ENCODE measurements around the gene ENTPD8. TPM values are rescaled to one million over a fixed set of nuclear protein-coding genes. Genes with fewer than 3 reads are reported as not detected.
A peak's percentile ranks its signal among the peaks of the same experiment; 100 is the strongest.

The ENTPD8 gene
- total RNA-seq, 1 donor from 2014 or later = not detected

DNA sequence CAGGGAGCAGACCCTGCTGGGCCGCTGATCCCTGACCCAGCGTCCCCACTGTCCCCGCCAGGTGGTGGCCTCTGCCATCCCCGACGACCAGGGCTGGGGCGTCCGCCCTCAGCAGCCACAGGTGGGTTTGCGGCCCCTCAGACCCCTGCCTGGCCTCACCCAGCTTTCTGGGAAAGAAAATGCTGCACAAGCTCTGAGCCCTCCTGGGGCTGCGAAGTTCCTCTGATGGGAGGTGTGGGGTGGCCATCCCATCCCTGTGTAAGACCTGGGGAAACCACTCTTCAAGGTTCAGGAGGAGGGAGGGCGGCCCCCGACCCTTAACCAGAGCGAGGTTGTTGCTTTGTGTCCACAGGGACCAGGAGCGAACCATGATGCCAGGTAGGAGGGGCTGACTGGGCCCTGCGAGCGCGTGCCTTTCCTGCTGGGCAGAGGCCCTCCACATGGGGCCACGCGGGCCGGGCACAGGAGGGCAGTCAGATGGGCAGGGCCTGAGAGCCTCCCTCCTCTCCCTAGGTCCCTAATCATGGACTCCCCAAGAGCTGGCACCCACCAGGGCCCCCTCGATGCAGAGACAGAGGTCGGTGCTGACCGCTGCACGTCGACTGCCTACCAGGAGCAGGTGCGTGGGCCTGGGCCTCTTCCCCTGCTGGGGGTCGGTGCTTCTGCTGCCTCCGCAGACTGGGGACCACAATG lies 10.3 kb downstream of the ENTPD8 start:
- intact Hi-C loops (cut with micrococcal nuclease) = no loop called here
- no peak overlapping the region for H3K4me3 Mint-ChIP-seq
- H3K36me3 Mint-ChIP-seq (ENCODE audit: low read depth) = no peaks in the 10 kb centered on the region
- H3K27me3 Mint-ChIP-seq = no peaks in the 10 kb centered on the region
- no peak overlapping the region for H3K27ac Mint-ChIP-seq
- H3K9me3 Mint-ChIP-seq = no peaks in the 10 kb centered on the region
- no peaks in the 10 kb centered on the region for H3K4me1 Mint-ChIP-seq
- DNase-seq = no peak

DNA sequence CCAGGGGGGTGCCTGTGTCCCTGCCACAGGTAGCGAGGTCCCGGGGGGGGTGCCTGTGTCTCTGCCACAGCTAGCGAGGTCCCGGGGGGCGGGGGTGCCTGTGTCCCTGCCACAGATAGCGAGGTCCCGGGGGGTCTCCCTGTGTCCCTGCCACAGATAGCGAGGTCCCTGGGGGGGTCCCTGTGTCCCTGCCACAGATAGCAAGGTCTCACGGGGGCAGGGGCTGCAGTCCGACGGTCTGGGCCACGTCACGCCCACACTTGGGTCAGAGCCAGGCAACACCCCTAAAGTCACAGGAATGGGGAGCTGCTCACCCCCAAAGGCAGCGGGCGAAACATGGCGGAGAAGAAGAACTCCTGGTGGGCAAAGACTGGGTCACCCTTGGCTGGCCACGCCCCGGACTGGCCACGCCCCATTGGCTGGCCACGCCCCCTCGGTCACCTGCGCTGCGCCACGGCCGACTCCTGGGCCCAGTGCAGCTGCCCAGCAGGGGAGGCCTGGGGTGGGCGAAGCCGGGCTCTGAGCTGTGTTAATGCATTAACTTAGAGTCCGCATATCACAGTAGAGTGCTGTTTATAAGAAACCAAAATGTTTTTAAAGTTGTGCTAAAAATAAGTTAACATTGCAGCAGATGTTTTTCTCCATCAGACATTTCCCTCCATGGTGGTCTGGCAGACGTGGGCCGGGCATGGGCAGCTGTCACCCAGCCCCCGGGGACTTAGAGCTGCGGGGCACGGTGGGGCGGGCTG lies 11.0 kb downstream of the ENTPD8 start:
- Mint-ChIP-seq H3K9me3 (no peaks in the 10 kb centered on the region), H3K36me3 (ENCODE audit: low read depth) (no peaks in the 10 kb centered on the region), H3K27me3 (peaks cover under 1% of the 10 kb centered on the region), H3K27ac (no peak overlapping the region), H3K4me3 (no peak overlapping the region), H3K4me1 (no peaks in the 10 kb centered on the region)
- DNase-seq = no peak
- intact Hi-C loops (cut with micrococcal nuclease) = no loop called here

DNA sequence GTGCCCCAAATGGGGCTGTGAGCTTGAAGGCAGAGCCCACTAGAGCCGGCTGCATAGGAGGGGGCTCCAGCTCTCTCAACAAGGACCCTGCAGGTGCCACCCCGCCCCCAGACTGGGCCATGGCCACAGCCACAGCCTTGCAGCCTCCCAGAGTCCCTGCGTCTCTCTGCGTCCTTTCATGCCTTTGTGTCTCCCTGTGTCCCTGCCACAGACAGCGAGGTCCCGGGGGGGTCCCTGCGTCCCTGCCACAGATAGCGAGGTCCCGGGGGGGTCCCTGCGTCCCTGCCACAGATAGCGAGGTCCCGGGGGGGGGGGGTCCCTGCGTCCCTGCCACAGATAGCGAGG lies 11.6 kb downstream of the ENTPD8 start:
- H3K4me3 Mint-ChIP-seq = no peak overlapping the region
- DNase-seq = no peak
- no peaks in the 10 kb centered on the region for H3K9me3 Mint-ChIP-seq
- H3K36me3 Mint-ChIP-seq (ENCODE audit: low read depth) = no peaks in the 10 kb centered on the region
- H3K27me3 Mint-ChIP-seq = peaks cover 5% of the 10 kb centered on the region
- H3K4me1 Mint-ChIP-seq = no peaks in the 10 kb centered on the region
- no peak overlapping the region for H3K27ac Mint-ChIP-seq
- intact Hi-C loops (cut with micrococcal nuclease) = no loop called here

DNA sequence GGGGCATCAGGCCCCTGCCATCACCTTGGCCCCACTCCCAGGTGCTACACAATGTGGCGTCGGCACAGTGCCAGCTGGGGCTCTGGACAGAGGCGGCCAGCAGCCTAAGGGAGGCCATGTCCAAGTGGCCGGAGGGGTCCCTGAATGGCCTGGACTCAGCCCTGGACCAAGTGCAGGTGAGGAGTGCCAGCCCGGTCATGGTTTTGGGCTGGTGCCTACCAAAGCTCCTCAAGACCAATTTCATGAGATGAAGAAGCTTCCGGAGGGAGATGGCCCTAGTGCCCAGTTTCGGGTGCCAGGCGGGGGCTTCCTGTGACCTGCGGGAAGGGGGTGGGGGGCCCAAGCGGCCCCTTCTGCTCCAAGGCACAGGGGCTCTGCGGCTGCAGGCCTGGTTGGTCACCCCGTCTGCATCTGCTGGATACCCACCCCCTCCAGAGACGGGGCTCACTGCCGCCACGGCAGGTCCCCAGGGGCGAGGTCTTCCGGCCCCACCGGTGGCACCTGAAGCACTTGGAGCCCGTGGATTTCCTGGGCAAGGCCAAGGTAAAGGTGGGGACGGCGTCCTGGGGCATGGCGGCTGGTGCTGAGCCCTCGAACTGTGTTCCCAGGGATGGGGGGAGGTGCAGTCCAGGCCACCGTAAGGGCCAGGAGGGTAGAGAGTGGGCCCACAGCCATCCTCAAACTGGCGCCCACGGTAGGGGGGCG lies 12.2 kb downstream of the ENTPD8 start:
- Mint-ChIP-seq H3K4me1 (no peaks in the 10 kb centered on the region), H3K27ac (no peak overlapping the region), H3K27me3 (peaks cover 9% of the 10 kb centered on the region), H3K36me3 (ENCODE audit: low read depth) (no peaks in the 10 kb centered on the region), H3K9me3 (no peaks in the 10 kb centered on the region), H3K4me3 (no peak overlapping the region)
- intact Hi-C loops (cut with micrococcal nuclease) = no loop called here
- DNase-seq = no peak

DNA sequence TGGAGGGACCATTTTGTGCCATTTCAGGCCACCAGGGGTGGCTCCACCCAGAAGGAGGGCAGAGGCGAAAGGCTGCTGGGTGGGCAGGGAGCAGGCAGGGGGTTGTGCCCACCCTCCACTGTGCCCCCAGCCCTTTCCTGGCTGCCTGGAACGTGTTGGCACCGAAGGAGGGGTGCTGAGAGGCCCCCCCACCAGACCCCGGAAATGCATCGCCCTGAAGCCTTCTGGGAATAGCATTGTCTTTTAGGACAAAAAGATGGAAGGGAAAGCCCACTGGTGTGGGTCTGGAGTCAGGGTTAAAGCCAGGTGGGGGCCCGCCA lies 12.9 kb downstream of the ENTPD8 start:
- Mint-ChIP-seq H3K4me1 (no peaks in the 10 kb centered on the region), H3K9me3 (no peaks in the 10 kb centered on the region), H3K27me3 (peaks cover 9% of the 10 kb centered on the region), H3K27ac (no peak overlapping the region), H3K36me3 (ENCODE audit: low read depth) (no peaks in the 10 kb centered on the region), H3K4me3 (no peak overlapping the region)
- intact Hi-C loops (cut with micrococcal nuclease) = no loop called here
- no peak for DNase-seq

DNA sequence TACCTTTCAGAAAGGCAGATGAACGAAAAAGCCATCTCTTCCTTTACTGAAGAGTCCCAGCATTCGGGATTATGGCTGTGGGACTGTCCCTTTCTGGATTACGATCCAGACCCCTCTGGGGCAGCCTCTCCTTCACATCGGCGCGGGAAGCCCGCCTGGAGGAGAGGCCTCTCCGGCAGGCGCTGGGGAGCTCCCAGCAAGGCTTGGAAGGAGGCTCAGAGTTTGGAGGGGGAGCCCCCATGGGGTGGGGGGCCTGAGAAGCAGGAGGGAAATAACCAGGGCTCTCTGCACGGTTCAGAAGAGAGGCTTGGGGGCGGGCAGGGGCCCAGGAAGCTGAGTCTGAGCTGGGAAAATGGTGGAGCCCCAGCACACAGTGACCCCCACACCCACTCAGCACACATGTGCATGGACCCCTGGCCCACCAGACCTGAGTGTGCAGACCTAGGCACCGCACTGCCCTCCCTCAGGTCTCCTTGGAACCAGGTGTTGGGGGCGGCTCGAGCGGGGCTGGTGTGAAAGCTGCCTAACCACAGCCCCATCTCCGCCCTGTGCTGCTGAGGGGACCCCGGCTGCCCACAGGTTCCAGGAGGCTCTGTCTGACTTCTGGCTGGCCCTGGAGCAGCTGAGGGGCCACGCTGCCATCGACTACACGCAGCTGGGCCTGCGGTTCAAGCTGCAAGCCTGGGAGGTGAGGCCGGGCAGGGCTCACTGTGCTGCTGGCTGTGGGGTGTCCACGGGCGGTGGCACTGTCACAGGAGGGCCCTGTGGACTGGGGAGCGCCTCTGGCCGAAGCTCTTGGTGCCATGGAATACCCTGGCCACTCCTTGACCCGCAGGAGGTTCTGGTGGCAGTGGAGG lies 13.5 kb downstream of the ENTPD8 start:
- Mint-ChIP-seq H3K36me3 (ENCODE audit: low read depth) (no peaks in the 10 kb centered on the region), H3K4me3 (no peak overlapping the region), H3K27me3 (peaks cover 9% of the 10 kb centered on the region), H3K4me1 (no peaks in the 10 kb centered on the region), H3K27ac (no peak overlapping the region), H3K9me3 (no peaks in the 10 kb centered on the region)
- intact Hi-C loops (cut with micrococcal nuclease) = no loop called here
- DNase-seq = no peak

DNA sequence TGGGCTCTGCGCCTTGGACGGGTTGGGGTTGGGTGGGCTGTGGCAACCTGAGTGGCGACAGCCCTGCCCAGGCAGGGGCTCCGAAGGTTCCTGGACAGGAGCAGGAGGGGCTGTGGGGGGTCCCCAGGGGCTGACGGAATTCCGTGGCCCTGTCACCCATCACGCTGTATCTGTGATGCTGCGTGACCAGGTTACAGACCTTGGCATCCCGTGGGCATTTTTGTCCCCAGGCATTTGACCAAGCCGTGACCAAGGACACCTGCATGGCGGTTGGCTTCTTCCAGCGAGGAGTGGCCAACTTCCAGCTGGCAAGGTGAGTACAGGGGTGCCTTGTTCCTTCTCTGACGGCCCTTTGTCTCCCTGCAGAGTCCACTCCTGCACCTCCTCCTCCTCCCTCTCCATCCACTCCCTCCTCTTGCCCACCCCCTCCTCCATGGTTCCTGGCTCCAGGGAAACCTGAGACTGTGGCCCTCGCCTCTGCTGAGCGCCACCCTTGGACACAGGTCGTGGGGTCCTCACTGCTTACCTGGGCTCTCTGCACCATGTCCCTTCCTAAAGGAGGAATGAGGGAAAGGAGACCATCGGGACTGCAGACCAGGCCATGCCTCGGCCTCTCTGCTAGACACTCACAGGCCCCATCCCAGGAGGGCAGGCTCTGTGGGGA lies 15.0 kb downstream of the ENTPD8 start:
- Mint-ChIP-seq H3K27ac (no peak overlapping the region), H3K4me1 (peaks cover 5% of the 10 kb centered on the region), H3K27me3 (peaks cover 9% of the 10 kb centered on the region), H3K4me3 (no peak overlapping the region), H3K36me3 (ENCODE audit: low read depth) (no peaks in the 10 kb centered on the region), H3K9me3 (no peaks in the 10 kb centered on the region)
- intact Hi-C loops (cut with micrococcal nuclease) = no loop called here
- DNase-seq = no peak

DNA sequence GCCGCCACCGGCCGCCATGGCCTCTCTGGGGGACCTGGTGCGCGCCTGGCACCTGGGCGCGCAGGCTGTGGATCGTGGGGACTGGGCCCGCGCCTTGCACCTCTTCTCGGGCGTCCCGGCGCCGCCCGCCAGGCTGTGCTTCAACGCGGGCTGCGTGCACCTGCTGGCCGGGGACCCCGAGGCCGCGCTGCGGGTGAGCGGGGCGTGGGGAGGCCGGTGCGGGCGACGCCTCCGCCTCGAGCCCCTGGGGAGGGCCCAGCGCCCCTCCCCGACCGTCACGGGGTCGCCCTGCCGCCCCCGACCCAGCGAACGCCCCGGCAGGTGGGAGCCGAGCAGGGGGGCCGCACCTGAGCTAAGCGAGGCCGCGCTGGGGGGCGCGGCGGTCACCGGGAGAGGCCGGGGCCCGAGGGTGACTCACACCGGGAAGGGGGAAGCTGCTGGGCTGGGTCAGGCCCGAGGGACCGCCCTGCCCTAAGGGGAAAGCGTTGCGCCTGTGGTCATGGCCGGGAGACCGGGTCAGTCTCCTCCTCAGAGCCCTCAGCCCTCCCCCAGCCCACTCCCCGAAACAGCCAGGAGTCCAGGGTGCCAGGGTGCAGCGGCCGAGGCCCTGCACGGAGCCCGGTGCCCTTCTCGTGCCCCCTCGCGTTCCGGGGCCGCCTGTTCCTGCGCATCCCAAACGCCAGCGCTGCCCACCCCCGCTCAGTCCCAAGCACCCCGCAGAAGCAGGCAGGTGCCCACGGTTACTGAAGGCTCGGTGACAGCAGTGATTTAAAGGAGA lies 17.5 kb downstream of the ENTPD8 start:
- intact Hi-C loops (cut with micrococcal nuclease) = loop anchor here (2.0 to 5.0 kb wide), 3 partner anchors 21 to 121 kb away; partner anchors contain the start of gene NRARP
- Mint-ChIP-seq H3K4me3 (peak overlapping the region; percentile 59), H3K4me1 (peaks cover 5% of the 10 kb centered on the region), H3K27ac (peak overlapping the region; percentile 25), H3K36me3 (ENCODE audit: low read depth) (no peaks in the 10 kb centered on the region), H3K27me3 (peaks cover 9% of the 10 kb centered on the region), H3K9me3 (no peaks in the 10 kb centered on the region)
- DNase-seq = no peak

DNA sequence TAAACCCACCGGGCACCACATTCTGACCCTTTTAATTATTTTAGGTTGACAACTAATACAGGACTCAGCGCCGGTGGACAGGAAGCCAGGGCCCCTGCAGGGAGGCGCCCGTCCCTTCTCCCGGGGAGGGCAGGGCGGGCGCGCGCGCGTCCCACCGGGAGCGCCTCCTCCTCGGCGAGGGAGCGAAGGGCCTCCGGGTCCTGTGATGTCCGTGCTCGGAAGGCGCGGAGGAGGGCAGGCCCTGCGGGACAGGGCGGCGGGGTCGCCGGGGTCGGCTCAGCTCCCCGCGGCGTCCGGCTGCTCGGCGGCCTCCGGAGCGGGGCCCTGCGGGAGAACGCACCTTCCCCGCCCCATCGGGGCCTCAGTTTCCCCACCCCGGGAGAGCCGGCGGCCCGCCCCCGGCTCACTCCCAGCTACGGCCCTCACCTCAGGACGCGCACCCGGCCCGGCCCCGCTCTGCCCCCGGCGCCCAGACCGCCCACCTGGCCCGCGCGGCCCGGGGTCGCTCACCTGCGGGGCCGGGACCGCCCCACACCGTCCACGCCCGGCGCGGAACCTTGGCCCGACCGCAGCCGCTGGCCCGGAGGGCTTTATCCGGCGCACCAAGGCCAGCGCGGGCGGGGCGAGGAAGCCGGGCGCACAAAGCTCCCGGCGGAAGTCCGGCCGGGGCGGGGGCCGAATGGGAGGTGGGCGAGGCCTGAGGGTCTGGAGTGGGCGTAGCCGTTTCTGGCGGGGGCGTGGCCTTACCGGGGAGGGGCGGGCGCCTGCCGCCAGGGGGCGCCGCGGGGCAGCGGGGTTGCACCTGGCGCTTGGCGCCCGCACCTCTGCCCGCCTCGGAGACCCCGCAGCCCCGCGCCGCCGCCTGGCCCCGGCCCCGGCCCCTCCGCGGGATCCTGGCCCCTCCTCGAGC lies 18.3 kb downstream of the ENTPD8 start, which contains the start of the genes EXD3 and NOXA1:
Gene EXD3 (minus strand): TSS at position 559 of the 910 bp plus-strand sequence. CDS start 27,805 bp downstream, outside the sequence.
Gene NOXA1 (plus strand): TSS at position 790 of the 910 bp plus-strand sequence. CDS start 137 bp downstream, outside the sequence.
- Mint-ChIP-seq H3K36me3 (ENCODE audit: low read depth) (no peaks in the 10 kb centered on the region), H3K4me1 (peaks cover 5% of the 10 kb centered on the region), H3K4me3 (peak within 1 kb of the TSS; percentile 90), H3K27me3 (peaks cover 9% of the 10 kb centered on the region), H3K27ac (peak within 1 kb of the TSS; percentile 44), H3K9me3 (no peaks in the 10 kb centered on the region)
- intact Hi-C loops (cut with micrococcal nuclease) = loop anchor here (2.0 to 5.0 kb wide), 3 partner anchors 22 to 121 kb away; partner anchors contain the start of gene NRARP
- DNase-seq = peak; percentile 98

DNA sequence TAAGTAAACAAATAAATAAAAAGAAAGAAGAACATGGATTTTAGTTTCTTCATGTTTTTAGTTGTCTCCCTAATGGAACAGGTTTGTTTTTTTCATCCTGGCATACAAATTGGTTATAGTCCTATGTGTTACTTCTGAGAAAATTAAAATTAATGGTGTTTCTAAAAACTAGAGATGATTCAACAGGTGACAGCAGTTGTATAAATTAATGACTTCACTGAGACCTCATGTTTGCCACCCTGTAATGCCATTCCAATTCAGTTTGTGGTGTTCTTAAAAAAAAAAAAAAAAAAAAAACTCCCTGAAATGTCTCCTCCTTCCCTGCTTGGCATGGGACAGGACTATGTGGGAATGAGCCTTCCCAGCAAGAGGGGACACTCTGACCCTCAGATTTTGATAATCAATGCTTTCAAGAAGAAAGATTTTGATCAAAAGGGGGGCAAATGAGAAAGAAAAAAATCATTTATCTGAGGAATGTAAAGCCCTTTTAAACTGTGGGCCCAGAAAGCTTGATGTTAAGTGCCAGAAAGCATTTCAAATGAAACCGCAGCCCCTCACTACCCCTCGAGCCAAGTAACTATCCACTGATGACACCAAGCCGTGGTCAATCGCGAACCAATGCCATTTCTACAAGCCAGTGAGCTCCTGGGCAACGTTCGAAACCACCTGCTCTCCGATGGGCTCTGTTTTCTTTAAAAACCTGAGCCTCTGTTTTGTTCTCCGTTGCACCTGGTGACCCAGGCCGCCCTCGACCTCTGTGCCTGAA lies 19.1 kb downstream of the ENTPD8 start:
- DNase-seq = no peak
- no peaks in the 10 kb centered on the region for H3K36me3 Mint-ChIP-seq (ENCODE audit: low read depth)
- intact Hi-C loops (cut with micrococcal nuclease) = loop anchor here (2.0 to 5.0 kb wide), 3 partner anchors 23 to 120 kb away; partner anchors contain the start of gene NRARP
- peaks cover 9% of the 10 kb centered on the region for H3K27me3 Mint-ChIP-seq
- H3K9me3 Mint-ChIP-seq = no peaks in the 10 kb centered on the region
- H3K27ac Mint-ChIP-seq = peak overlapping the region; percentile 44
- H3K4me1 Mint-ChIP-seq = peaks cover 5% of the 10 kb centered on the region
- peak overlapping the region; percentile 90 for H3K4me3 Mint-ChIP-seq
